PFSK-1 (cell line): ENCODE measurements around the gene HYI.

Experiments used
- POLR2AphosphoS5 ChIP-seq: IDR thresholded peaks from 2 replicates; pipeline ENCODE4 v1.6.1; 2012; ENCODE audit warnings: low read depth, mild to moderate bottlenecking, control low read depth, low read length, moderate library complexity
- TAF1 ChIP-seq: IDR thresholded peaks from 2 replicates; pipeline ENCODE4 v1.6.1; 2012; ENCODE audit warnings: low read length, control low read depth, borderline replicate concordance; ENCODE audit not compliant: insufficient read depth

- no peak for TF ChIP-seq POLR2AphosphoS5
- TF ChIP-seq TAF1: no peak
These were observed 27.5 kb downstream of the HYI start for GRCh38 chr1:43426221-43426620.
